LNCaP clone FGC (cell line): ENCODE results near the gene SPACA6.

Source experiments
- DNase-seq: peaks from one replicate; pipeline ENCODE4 v3.0.0-alpha.2; 2011; ENCODE audit warnings: low read depth
- H3K4me3 ChIP-seq: 2 replicates; pipeline ENCODE4 v1.5.1; 2011; ENCODE audit warnings: mild to moderate bottlenecking, low read depth, low read length, control low read depth
- TF ChIP-seq, protein P1 (sequence below): IDR thresholded peaks from 2 replicates; pipeline ENCODE4 v1.5.1; 2012; ENCODE audit warnings: mild to moderate bottlenecking; ENCODE audit not compliant: control insufficient read depth, insufficient read depth; ENCODE audit errors: extremely low read depth

The SPACA6 gene

DNA sequence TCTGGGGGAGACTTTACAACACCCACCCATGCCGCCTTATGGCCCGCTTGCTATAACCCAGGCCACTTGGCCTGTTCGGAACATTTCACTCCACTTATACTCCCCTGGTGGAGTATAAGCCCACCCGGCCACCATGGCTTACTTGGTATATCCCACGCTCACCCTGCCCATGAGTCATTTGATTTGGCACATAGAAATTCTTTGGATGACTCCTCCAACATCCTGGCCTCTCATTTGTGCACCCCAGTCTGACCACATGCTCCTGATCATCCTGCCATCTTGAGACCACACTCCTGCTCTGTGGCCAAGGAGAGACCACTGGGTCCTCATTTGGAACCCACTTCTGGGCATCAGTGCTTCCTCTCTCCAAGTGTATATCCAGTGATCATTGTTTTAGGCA, 5.2 kb downstream of the SPACA6 start:
- TF ChIP-seq, protein P1, sequence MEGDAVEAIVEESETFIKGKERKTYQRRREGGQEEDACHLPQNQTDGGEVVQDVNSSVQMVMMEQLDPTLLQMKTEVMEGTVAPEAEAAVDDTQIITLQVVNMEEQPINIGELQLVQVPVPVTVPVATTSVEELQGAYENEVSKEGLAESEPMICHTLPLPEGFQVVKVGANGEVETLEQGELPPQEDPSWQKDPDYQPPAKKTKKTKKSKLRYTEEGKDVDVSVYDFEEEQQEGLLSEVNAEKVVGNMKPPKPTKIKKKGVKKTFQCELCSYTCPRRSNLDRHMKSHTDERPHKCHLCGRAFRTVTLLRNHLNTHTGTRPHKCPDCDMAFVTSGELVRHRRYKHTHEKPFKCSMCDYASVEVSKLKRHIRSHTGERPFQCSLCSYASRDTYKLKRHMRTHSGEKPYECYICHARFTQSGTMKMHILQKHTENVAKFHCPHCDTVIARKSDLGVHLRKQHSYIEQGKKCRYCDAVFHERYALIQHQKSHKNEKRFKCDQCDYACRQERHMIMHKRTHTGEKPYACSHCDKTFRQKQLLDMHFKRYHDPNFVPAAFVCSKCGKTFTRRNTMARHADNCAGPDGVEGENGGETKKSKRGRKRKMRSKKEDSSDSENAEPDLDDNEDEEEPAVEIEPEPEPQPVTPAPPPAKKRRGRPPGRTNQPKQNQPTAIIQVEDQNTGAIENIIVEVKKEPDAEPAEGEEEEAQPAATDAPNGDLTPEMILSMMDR: no peak
- H3K4me3 ChIP-seq: no peak overlapping the region
- no peak for DNase-seq

DNA sequence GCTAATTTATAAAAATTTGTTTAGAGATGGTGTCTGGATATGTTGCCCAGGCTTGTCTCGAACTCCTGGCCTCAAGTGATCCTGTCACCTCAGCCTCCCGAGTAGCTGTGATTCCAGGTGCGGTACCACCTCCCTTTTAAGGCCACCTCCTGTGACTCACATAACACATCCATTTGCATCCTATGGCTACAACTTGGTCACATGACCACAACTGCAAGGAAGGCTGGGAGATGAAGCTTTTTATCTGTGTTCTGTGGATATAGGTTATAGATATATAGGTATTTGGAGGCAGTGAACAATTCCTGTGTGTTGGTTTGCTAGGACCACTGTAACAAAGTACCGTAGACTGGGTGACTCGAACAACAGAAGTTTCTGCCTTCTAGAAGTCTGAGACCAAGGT, 6.0 kb downstream of the SPACA6 start:
- TF ChIP-seq, protein P1: no peak
- DNase-seq: no peak

DNA sequence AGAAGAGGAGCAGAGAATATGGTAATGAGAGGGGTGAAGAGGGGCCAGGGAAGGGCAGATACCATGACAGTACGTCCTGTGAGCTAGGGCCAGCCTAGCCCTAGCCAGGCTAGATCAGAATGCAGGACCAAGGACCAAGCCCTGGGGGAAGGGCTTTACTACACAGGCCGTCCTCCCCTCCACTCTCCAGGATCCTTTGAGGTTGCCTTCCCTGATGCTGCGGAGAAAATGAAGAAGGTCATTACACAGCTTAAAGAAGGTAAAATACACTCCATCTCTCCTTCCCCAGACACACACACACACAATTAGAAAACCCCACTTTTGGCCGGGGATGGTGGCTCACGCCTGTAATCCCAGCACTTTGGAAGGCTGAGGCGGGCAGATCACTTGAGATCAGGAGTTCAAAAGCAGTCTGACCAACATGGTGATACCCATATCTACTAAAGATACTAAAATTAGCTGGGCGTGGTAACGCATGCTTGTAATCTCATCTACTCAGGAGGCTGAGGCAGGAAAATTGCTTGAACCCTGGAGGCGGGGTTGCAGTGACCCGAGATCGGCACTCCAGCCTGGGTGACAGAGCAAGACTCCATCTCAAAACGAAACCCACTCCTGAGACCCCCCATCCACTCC, 8.5 kb downstream of the SPACA6 start:
- TF ChIP-seq, protein P1: no peak
- H3K4me3 ChIP-seq: no peak overlapping the region
- DNase-seq: no peak

More for the DNA sequence above, 6.0 kb downstream of the SPACA6 start:
- H3K4me3 ChIP-seq: no peak overlapping the region

DNA sequence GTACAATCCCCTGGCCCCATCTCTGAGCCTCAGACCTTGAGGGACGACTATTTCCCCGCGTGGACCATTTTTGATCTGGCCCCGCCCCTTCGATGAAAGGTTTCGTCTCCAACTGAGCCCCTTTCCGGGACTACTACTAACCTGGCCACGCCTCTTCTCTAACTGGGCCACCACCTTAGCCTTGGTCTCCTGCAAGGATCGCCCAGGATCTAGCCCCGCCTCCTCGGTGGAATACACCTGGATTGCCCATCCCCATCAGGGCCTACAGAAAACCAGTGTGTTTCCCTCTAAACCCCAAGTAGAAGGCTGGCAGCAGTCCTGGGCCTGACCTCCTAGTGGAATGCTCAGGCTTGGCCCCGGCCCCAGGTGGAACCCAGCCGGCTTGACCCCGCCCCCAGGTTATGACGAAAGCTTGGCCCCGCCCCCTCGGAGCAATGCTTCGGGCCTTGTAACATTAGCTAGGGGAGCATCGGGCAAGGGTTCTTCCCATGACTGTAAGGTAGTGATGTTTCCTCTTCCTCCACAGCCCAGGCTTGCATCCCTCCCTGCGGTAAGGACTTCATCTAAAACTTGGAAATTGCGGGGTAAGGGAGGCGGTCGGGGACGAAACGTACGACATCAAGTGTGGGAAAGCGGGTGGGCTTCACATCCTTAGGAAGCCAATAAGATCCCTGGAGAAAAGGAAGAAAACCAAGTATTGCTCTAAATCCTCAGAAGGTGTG, 9.1 kb downstream of the SPACA6 start:
- DNase-seq: no peak
- TF ChIP-seq, protein P1: no peak
- no peak overlapping the region for H3K4me3 ChIP-seq

DNA sequence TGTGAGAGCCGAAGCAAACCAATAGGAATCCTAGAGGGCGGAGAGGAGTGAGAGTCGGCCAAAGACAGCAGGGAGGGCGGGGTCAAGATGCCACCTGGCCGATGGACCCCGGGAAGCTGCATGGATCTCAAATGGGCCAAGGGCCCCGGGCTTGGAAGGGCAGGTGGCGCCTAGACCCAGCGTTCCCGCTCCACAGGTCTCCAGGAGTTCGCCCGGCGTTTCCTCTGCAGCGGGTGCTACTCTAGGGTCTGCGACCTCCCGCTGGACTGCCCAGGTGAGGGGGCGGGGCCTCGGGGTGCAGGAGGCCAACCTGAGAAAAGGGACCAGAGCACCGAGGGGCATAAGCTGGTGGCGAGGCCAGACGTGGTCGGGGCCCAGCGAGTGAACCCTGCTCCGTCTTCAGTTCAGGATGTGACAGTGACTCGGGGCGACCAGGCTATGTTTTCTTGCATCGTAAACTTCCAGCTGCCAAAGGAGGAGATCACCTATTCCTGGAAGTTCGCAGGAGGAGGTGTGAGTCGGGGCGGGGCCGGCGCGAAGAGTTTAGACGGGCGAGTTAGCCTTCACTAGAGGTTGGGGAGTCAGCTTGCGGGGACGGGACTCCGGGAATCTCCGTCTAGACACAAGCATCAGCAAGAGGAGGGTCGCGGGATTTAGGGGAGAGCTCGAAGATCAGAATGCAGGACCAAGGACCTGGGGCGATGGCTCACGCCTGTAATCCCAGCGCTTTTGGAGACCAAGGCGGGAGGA, 9.9 kb downstream of the SPACA6 start:
- H3K4me3 ChIP-seq: no peak overlapping the region
- no peak for DNase-seq
- TF ChIP-seq, protein P1: no peak

DNA sequence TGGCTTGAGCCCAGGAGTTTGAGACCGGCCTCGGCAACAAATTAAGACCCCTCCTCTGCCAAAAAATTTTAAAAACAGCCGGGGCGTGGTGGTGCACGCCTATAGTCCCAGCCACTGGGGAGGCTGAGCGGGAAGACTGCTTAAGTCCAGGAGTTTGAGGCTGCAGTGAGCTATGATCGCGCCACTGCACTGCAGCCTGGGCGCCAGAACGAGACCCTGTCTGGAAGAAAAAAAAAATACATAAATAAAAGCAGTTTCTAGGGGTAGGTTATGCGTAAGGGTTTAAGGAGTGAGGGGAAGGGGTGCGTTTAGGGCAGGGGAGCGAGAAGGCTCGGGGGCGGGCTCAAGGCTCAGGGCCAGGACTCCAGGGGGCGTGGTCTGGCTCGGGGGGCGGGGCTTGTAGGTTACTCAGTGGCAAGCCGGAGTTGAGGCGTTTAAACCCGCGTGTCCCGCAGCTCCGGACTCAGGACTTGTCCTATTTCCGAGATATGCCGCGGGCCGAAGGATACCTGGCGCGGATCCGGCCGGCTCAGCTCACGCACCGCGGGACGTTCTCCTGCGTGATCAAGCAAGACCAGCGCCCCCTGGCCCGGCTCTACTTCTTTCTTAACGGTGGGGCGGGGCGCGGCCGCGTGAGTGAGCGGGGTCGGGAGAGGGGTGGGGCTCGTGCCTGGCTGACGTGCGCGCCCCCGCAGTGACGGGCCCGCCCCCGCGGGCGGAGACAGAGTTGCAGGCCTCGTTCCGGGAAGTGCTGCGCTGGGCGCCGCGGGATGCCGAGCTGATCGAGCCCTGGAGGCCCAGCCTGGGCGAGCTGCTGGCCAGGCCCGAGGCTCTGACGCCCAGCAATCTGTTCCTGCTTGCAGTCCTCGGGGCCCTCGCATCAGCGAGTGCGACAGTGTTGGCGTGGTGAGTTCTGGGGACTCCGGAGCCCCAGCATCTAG, 10.7 kb downstream of the SPACA6 start:
- DNase-seq: peak; percentile 75
- TF ChIP-seq, protein P1: peak; percentile 48

More for the DNA sequence above, 10.7 kb downstream of the SPACA6 start:
- peak overlapping the region; percentile 95 for H3K4me3 ChIP-seq
